ENCODE data around the gene TM9SF2. TPM values are rescaled to one million over a fixed set of nuclear protein-coding genes. Genes with fewer than 3 reads are reported as not detected.
A peak's percentile ranks its signal among the peaks of the same experiment; 100 is the strongest.

Gene TM9SF2
- total and polyA plus RNA-seq, 9 of the 15 experiments (the other 6 are each of a cell fraction or from before 2014, with no cell fraction given) = 23.3 to 83.2 (median 55.1) TPM

DNA sequence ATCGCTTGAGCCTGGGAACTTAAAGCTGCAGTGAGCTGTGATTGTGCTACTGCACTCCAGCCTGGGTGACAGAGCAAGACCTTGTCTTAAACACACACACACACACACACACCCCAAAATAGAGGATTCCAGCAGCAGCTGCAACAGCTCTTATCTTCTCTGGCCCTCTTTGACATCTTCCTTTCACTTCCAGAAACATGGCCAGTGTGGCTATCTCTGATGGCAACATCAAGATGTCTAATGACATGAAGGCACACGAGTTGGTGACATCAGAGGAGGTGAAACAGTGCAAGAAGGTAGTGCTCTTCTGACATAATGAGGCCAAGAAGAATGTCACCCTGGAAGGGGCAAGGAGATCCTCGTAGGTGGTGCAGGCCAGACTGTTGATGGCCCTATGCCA lies 81.2 kb downstream of the TM9SF2 start (continued):
- TF ChIP-seq, protein P1, sequence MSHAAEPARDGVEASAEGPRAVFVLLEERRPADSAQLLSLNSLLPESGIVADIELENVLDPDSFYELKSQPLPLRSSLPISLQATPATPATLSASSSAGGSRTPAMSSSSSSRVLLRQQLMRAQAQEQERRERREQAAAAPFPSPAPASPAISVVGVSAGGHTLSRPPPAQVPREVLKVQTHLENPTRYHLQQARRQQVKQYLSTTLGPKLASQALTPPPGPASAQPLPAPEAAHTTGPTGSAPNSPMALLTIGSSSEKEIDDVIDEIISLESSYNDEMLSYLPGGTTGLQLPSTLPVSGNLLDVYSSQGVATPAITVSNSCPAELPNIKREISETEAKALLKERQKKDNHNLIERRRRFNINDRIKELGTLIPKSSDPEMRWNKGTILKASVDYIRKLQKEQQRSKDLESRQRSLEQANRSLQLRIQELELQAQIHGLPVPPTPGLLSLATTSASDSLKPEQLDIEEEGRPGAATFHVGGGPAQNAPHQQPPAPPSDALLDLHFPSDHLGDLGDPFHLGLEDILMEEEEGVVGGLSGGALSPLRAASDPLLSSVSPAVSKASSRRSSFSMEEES (CRISPR knock-in tag; IDR thresholded peaks at IDR 0.05) = no peak
- TF ChIP-seq ZNF655 (CRISPR knock-in tag; IDR thresholded peaks at IDR 0.05) (no peak), POLR2AphosphoS2 (IDR thresholded peaks at IDR 0.05; ENCODE audit: low read length) (no peak), ZC3H4 (CRISPR knock-in tag; IDR thresholded peaks at IDR 0.05; ENCODE audit: borderline replicate concordance) (no peak), THRB (CRISPR knock-in tag; conservative IDR thresholded peaks at IDR 0.05) (no peak), NR1H2 (CRISPR knock-in tag; IDR thresholded peaks at IDR 0.05) (no peak), SMARCA4 (IDR thresholded peaks at IDR 0.05) (0 out of 2 replicates have a peak, but pooled peaks have one; percentile 22), SNIP1 (IDR thresholded peaks at IDR 0.05; ENCODE audit: low read depth) (no peak), SMAD4 (CRISPR knock-in tag; conservative IDR thresholded peaks at IDR 0.05) (peak; percentile 58; the same call in 1 of the 2 replicates), SMAD3 (CRISPR knock-in tag; conservative IDR thresholded peaks at IDR 0.05) (no peak), ZC3H11A (IDR thresholded peaks at IDR 0.05; ENCODE audit: low read depth, low read length) (no peak), BRF1 (IDR thresholded peaks at IDR 0.05; ENCODE audit: borderline replicate concordance, extremely low read depth, insufficient read length) (no peak), ATF3 (IDR thresholded peaks at IDR 0.05) (peak; percentile 21; the same call in 1 of the 2 replicates), ATF3 (CRISPR knock-in tag; conservative IDR thresholded peaks at IDR 0.05) (no peak), THAP12 (CRISPR knock-in tag; IDR thresholded peaks at IDR 0.05) (no peak)
- TF ChIP-seq, protein P2, sequence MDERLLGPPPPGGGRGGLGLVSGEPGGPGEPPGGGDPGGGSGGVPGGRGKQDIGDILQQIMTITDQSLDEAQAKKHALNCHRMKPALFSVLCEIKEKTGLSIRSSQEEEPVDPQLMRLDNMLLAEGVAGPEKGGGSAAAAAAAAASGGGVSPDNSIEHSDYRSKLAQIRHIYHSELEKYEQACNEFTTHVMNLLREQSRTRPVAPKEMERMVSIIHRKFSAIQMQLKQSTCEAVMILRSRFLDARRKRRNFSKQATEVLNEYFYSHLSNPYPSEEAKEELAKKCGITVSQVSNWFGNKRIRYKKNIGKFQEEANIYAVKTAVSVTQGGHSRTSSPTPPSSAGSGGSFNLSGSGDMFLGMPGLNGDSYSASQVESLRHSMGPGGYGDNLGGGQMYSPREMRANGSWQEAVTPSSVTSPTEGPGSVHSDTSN (CRISPR knock-in tag; IDR thresholded peaks at IDR 0.05; ENCODE audit: low read depth) = no peak
- TF ChIP-seq, protein P2 (tag; conservative IDR thresholded peaks at IDR 0.05; ENCODE audit: low read depth) = no peak
- TF ChIP-seq, protein P3, sequence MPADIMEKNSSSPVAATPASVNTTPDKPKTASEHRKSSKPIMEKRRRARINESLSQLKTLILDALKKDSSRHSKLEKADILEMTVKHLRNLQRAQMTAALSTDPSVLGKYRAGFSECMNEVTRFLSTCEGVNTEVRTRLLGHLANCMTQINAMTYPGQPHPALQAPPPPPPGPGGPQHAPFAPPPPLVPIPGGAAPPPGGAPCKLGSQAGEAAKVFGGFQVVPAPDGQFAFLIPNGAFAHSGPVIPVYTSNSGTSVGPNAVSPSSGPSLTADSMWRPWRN (IDR thresholded peaks at IDR 0.05; ENCODE audit: low read depth) = no peak
